Stimulated activated CD8-positive, alpha-beta memory T cell treated with anti-CD3 and anti-CD28 coated beads, Interleukin-12 subunit alpha, Interleukin-12 subunit beta, amount 100 ng/mL, for 24 hours (primary cell): Measurements from ENCODE around the gene MYLK4.
A peak's percentile ranks its signal among the peaks of the same experiment; 100 is the strongest.

Experiments
- DNase-seq: peaks from one replicate; pipeline ENCODE4 v3.0.0-alpha.2; 2020; ENCODE audit errors: extremely low read depth

MYLK4 gene

DNA sequence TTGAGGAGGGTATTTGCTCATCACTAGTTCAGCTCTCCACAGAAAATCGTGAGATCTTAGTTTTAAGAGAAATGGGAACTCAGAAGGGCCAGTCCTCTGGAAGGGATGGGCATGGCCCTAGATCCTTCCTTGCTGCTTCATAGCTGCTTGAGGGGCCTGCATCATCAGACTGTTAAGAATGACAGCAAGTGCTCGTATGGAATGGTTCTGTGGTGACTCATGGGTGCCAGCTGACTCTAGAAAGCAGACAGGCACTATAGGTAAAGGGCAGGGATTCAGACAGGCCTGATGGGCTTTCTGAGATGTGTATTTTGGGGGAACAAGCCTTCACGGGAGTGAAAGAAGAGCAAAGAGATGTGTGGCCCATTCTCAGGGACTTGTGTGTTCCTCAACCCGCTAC lies 90.8 kb downstream of the MYLK4 start:
- no peak for DNase-seq

DNA sequence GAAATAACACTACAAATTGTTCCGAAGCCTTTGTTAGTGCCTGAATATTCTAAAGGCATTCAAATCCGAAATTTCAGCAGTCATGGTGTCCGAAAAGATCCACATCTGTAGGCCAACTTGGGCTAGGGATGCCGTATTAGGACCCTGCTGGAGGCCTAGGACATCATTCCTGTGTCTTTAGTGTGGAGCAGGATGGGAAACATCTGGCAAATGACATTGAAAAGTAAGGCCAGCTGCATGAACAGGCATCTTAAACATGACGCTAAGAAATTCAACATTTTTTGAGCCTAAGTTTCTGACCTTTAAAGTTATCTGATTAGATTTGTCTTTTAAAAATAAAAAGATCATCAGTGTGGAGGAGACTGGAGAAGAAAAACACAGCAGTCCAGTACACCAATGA lies 91.3 kb downstream of the MYLK4 start:
- DNase-seq, result no peak

DNA sequence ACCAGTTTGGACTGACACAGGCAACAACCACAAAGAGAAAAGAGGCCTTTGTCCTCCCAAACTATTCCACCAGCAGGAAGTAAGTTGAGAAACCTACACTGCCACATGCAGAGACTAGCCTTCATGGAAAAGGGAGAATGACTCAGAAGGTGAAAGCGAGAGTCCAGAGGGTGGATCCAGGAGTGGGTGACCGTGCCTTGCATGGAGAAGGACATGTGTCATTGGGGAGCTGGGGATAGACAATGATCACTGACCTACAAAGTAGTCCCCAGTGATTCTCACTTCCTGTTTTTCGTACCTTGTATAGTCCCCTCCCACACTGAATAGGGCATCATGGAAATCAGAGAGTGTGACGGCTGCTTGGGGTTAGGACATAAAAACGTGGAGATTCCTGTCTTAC lies 91.9 kb downstream of the MYLK4 start:
- no peak for DNase-seq

DNA sequence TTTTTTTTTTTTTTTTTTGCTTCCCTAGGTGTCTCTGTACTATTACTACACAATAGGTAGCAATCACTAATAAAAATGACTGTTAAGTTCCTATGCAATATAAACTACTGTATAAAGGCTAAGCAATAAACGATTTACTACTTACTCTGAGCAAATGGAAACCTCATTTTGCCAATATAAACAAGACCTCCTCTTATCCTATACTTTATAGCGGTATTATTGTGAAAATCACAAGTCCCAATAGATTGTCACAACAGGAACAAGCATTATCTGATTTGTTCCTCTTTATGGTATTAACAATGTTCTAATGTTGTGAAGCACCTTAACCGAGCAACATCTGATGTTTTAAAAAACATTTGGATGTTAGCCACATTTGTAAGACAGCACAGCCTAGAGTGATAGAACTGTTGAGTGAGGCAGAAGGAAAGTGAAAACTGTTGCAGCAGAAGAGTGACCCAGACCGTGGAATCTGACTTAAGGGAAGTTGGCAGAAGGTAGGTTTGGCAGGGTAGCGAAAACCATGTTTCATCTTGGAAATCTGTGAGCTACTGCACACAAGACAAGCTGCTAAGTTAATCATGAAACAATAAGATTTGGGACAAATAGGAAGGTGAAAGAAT lies 94.2 kb downstream of the MYLK4 start:
- no peak for DNase-seq

DNA sequence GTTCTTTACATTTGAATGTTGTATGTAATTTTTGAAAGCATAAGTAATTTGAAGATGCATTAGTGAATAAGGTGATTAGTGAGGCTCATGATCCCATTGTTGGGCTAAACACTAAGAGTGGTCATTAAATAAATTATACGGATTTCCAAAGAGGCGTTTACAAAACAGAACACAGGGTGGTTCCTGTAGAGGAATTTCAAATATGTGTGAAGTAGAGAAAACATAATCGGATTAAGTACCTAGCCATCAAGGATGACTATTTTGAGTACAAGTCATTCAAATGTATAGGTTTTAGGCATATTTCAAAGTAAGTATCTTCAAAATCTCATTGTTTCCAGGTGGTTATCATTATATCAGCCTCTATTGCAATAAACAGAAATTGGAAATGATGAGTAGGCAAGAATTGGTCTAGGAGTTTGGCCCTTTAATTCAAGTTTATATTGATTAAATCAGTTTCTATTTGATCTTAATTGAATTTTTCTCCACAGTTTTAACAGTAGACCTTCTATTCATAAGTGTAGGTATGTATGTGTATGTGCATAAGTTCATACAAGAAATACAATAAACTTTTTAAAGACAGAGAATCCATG lies 94.8 kb downstream of the MYLK4 start:
- no peak for DNase-seq

DNA sequence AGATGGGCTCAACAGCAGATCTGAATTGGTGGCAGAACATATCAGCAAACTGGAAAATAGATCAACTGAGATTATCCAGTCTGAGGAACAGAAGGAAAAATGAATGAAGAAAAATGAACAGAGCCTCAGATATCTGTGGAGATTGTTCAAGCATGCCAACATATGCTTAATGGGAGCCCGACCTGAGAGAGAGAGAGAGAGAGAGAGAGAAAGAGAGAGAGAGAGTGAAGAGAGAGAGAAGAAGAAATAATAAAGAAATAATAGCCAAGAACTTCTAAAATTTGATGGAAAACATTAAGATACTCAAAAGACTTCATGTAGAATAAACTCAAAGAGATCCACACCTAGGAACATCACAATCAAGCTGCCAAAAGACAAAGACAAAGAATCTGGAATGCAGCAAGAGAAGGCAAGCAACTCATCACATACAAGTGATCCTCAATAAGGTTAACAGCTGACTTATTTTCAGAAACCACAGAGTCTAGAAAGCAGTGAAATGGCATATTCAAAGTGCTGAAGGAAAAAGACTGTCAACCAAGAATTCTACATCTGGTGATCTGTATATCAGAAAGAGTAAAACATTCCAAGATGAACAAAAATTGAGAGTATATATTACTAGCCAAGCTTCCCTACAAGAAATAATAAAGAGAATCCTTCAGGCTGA lies 97.2 kb downstream of the MYLK4 start:
- no peak for DNase-seq

DNA sequence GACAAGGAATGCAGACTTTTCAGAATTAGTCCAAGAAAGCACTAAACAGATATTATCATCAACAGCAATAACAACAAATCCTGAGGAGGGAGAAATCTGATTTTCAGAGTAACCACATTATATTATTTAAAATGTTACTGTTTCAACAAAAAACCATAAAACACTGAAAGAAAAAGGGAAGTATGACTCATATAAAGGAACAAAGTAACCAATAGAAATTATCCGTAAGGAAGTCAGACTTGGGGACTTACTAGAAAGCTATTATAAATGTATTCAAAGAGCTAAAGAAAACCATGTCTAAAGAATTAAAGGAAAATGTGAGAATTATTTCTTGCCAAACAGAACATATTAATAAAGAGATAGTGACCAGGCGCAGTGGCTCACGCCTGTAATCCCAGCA lies 98.1 kb downstream of the MYLK4 start:
- DNase-seq, result no peak

DNA sequence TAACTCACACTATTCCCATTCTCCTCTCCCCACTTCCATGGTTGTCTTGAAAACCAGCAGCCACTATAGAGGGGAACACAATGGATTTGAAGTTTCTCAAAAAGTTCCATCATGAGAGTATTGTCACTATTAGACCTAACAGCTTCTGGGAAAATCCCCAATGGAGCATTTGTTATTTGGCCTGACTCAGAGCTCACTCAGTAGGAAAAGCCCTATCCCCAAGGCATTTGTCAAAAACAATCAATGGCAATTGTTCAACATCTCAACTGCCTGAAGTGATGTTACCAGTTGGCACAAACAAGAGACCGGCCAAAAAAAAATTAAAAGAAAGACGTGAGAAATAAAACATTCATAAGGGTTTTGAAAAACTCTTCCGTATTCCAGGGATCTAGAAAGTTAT lies 98.8 kb downstream of the MYLK4 start:
- no peak for DNase-seq

DNA sequence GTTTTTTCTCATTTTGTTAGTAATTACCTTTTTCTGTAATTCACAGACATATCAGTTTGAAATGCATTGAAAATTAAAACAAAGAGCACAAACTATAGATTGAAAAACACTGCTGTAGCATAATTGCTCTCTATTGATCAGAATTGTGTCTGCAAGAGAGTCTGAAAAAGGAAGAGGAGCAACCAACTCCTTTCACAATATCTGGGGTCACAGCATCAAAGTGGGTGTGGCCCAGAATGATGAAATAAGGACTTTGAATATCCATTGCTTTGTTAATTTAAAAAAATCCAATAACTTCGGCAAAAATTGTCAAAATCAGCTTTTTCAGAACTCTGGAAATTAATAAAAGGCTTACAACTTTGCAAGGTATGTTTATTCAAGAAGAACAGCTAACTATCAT lies 99.2 kb downstream of the MYLK4 start:
- no peak for DNase-seq

DNA sequence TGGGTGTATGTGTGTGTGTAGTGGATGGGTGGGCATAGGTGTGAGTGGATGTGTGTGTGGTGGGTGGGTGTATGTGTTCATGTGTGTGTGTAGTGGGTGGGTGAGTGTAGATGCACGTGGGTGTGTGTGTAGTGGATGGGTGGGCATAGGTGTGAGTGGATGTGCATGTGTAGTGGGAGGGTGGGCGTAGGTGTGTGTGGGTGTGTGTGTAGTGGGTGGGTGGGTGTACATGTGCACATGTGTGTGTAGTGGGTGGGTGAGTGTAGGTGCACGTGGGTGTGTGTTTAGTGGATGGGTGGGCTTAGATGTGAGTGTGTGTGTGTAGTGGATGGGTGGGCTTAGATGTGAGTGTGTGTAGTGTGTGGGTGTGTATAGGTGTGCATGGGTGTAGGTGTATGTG lies 104.4 kb downstream of the MYLK4 start:
- no peak for DNase-seq

DNA sequence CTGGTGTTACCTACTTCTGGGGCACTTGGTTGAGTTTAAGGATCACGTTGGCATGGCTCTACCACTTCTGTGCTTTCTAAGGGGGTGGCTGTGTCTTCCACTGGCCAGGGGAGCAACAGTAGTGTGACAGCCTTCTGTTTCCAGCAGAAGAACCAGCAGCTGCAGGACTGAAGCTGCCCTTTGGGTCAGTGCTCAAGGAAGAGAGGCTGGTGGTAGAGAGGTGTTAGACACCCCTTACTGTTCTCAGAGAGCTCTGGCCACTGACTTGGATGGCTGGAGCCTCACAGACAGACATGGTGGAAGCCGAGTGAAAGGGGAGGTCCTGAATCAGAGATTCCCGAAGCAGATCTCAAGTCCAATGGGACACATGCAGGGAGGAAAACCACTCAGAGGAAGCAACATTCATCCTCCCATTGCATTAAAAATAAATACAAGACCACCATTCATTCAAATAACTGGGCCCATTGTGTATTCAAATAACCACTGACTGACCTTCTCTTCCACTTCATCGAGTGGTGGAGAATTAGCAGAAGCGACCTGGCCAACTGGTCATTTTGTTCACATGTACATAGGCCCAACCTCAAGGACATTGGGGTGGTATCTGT lies 106.7 kb downstream of the MYLK4 start:
- DNase-seq, result no peak

DNA sequence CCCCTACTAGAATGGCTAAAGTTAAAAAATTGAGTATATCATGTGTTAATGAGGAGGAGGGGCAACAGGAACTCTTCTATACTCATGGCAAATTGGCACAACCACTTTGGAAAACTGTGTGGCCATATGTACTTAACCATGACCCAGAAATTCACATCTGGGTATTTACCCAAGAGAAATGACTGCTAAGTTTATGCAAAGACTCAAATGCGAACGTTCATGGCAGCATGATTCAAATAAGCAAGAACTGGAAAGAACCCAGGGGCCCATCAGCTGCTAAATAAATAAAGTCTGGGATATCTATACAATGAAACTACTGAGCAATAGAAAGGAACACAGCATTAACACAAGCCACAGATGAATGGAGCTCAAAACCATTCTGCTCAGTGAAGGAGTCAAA lies 107.6 kb downstream of the MYLK4 start:
- DNase-seq, result no peak

DNA sequence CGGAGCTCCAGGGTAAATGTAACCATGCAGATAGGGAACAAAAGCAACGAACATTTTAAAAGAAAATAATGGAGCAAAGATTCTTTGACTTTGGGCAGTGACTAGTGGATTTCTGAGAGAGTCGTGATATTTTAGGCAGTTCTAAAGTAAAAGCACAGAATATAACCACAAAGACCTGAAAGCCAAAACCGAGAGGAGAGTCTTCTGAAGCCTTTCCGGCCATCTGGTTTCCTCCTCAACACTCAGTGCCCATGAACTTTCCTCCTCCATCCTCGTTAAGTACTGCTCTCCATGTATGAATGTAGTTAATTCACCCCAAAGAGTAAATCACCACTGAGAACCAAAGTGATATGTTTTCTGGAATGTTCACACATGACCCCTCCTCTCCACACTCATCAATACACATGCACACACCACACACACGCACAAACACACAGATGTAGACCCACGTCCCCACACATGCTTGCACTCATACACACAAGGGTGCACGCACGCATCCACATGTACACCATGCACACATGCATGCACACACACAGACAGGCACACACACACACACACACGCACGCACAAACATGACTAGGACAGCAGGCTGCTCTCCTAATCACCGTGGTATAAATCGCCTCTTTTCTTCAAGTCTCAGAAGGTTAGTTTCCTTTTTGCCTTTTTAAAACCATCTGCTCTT lies 109.5 kb downstream of the MYLK4 start:
- no peak for DNase-seq

DNA sequence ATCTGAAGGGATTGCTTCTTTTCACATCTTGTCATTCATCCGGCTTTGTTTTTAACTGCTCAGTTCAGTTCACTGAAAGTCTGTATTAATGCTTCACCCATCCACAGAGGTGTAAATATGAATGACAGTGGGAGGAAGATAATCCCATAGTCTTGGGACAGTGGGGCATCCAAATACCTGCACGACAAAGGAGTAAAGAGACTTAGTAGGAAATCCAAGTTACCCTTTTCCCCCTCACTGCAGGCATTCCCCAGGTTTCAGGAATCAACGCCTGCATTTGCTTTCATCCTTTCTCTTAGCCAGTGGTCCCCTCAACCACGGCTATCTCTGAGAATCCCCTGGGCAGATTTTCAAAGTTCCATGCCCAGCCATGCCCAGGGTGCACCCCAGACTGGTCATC lies 110.2 kb downstream of the MYLK4 start:
- DNase-seq, result no peak

DNA sequence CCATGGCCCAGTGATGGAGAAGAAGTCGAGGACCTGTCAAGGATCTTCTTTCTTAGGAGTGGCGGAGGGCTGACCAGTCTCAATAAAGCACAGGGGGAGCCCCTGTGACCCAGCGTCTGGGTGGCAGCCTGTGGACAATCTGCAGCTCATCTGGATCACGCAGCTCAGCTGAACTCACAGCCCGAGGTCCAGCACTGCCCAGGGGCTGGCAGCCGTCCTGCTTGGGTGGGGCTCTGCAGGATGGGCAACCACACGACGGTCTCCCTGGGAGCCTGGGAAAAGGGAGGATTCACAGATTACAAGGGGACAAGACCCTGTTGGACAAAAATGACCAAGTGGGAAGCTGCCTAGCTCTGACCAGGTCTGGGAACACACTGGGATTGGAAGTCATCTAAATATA lies 110.8 kb downstream of the MYLK4 start:
- no peak for DNase-seq

DNA sequence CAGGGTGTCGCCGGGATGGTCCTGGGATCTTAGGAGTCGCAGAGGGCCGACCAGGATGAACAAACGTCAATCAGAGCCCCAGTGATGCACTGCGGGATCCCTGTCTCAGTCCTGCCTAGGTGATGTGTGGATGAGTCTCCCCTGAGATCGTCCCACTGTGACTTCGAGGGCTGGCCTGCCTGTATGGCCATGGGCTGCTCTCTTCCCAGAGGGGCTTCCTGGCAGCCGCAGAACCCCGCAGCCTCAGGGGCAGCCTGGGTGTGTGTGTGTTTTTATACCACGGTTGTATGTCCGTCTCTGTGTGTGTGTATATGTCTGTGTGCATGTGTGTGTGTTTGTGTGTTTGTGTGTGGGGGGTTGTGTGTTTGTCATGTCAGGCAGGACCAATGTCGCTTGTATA lies 111.6 kb downstream of the MYLK4 start:
- DNase-seq, result no peak

DNA sequence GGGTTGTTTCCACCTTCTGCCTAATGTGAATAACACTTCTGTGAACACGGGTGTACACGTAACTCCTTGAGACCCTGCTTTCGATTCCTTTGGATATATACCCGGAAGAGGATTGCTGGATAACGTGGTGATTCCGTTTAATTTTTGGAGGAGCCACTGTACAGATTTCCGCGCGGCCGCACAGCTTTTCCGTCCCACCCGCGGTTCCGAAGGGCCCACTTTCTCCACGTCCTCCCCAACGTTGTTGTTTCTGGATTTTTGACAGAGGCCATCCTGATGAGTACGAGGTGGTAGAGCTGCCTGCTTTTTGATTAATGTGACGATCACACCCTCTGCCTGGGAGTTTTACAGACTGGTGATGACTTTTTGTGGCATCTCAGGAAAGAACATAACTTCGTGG lies 114.0 kb downstream of the MYLK4 start:
- DNase-seq, result no peak

DNA sequence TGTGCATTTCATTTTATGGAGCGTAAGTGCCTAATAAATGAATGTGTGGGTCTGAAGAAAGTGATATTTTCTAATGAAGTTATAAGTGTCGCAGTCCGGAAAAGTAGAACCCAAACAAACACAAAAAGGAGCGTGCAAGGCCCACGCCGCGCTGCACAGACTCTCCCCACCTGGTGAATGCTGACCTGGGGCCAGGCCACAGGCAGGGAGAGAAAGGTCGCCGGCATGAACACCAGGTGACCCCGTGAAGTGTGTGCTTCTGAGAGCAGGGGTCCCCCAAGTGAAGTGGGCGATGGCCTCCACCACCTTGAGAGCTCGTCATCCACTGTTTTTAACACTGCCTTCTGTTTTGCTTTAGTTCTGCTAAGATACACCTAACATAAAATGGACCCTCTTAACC lies 114.8 kb downstream of the MYLK4 start:
- no peak for DNase-seq

DNA sequence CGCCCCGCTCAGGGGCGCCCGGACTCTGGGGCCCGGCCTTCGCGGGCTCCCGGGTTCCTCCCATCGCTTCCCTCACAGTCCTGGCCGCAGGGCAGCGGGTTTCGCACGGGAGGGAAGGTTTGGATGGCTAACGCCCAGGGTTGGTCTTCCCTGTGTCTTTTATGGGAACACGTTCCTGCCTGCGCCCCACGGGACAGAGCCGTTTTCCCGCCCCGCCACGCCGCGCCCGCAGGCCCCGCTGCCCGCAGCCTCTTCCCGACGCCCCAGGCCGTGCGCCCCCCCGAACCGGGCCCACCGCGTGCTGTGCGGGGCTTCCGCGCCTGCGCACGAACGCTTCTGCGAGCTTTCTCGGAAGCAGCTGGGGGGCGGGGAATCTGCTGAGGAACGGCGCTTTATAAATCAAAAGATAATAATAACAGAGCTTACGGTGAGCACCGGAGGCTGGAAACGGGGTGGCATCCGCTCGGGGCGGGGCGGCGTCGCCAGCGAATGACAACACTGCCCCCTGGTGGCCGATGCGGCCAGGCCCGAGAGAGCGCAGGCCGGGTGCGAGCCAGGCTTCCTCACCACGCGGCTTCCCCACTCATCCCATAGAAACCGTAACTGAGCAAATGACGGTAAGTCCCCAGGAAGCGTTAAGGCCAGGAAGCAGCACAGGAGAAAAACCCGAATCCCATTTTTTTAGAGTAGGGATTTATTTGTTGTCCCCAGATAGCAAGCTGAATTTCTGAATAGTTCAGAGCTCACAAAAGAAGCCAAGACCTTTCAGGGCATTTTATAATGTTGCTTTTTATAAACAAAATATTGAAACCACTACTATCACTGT lies 116.4 kb downstream of the MYLK4 start:
- peak; percentile 46 for DNase-seq

DNA sequence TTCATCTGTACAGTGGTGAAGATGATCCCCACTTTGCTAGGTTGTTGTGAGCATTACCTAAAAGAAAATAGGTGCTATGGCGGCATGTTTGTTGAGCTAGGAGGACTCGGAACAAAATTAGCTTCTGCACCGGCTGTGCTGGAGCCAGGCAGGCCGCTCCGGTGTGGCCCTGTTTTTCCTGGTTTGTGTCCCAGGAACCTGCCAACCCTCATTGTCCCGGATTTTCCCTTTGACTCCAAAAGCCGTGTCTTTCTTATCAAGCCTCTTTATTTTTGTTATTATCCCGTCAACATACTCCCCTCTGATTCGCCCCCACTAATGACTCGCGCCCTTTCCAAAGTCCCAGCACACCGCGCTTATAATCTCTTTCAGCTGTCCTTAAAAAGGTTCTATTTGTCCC lies 117.0 kb downstream of the MYLK4 start:
- DNase-seq, result no peak

DNA sequence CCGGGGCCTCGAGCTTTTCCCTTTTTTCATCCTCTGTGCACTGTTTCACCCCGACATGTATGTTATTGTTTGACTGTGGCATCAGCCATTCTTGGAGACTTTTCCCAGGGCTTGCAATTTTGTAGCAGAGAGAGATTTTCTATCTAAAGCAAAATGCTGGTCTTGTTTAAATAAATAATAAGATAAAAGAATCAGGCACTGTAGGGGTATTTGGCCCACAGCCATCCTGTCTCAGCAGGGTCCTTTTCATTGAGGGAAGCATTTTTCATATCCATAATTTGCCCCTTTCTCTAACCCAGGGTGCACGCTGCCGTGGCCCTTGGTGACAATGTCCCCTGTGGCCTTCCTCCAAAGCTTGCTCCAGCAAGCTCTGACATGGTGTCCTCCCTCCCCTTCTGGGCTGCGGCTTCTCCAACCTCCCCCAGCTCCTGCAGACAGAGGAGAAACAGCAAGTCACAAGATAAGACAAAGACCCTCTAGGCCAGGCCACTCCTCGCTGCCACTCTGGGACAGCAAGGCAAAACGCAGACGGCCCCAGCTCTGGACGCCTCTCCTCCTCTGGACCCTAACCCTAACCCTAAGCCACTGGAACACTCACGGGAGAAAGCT lies 117.6 kb downstream of the MYLK4 start:
- DNase-seq, result no peak
